Epidermal melanocyte (primary cell): ENCODE measurements around the gene KCNIP1.

Source experiments
- DNase-seq: peaks from one replicate; pipeline ENCODE4 v3.0.0; 2011; ENCODE audit warnings: low spot score; ENCODE audit not compliant: insufficient read length

The KCNIP1 gene

DNA sequence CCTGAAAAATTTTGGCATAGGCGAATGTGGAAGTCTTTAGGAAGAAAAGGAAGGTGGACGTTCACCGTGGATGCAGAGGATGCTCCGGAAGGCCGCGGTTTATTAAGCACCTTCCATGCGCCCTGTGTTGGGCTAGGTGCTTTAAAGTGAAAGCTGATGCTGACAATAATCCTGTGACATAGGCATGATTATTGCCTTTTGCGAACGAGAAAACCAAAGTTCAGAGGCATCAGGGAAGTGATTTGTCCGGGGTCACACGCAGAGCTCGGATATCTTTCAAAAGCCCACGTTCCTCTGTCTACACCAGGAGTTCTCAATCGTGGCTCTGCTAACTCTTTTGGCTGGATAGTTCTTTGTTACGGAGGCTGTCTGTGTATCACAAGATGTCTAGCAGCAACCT is 267.7 kb downstream of the KCNIP1 start:
- DNase-seq = no peak

- no peak for DNase-seq
Measured at GRCh38 chr5:170773024-170773985, 269.5 kb downstream of the KCNIP1 start.

DNA sequence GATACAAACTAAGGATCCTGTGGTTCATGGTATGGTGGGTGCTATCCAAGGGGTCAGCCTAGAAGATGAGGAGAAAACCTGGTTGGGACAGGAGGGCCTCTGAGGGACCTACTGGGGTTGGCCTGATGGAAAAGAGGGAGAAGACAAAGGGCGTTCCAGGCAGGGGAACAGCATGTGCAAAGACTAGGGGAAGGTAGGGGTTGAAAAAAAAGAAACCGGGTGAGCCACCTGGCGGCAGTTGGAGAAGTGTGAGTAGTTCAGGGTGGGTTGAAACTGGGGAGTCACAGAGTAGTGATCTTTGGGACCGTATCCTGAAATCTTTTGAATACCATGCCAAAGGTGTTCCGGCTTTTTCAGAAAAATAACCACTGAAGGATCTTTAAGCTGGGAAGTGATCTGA is 271.0 kb downstream of the KCNIP1 start:
- no peak for DNase-seq

DNA sequence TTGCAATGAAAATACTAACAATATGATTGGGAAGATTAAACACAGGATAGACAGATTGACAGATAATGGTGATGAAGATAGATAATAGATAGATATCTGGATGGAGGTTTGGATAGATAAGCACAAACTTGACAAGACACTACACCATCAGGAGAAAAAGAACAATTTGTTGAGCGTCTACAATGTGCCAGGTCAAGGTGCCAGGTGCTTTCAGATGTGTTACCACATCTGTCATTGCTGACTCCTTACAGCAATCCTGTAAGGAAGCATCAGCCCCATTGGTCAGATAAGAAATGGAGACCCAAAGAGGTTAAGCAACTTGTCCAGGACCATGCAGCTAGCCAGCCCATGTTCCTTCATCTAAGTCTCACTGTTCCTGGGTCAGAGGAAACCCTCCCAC is 278.1 kb downstream of the KCNIP1 start:
- DNase-seq = no peak

- DNase-seq = no peak
Measured at GRCh38 chr5:170782438-170782837, 278.6 kb downstream of the KCNIP1 start.

- no peak for DNase-seq
Measured at GRCh38 chr5:170783498-170784247, 279.9 kb downstream of the KCNIP1 start, which contains the start of gene GABRP. GABRP (plus strand) TSS chr5:170783725; CDS start chr5:170788616, 4,891 bp downstream.

DNA sequence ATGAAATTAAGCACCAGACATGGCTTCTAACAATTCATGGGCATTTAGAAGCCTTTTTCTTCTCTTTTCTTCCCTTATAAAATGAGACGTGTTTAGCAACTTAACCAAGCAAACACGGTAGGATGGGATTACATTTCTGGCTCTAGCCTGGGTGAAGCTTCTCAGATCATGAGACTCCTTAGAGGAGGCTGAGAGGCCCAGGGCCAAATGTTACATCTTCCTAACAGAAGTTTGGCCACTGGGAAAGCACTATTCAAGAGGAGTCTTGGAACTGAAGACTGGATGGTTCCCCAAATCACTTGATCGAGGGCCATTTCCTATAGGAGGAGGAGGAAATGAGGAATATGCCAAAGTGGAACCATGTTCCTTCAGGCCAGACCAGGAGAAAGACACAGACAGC is 281.6 kb downstream of the KCNIP1 start:
- no peak for DNase-seq
